GM23338 (cell line): Measurements from ENCODE around the gene PARD3. TPM values are rescaled to one million over a fixed set of nuclear protein-coding genes. Genes with fewer than 3 reads are reported as not detected.

ENCODE experiments used
- ATAC-seq: fragments of 200-7000 bp; cut with Tn5 transposase; 3 replicates; pipeline ENCODE4 v1.9.1; 2020
- DNase-seq: peaks from one replicate; pipeline ENCODE4 v3.0.0-alpha.2; 2015; ENCODE audit warnings: low spot score
- H2AFZ ChIP-seq: fragments of 200-600 bp; sonication (generic); 2 replicates; pipeline ENCODE4 v1.8.0; 2016; ENCODE audit warnings: antibody characterized with exemption, mild to moderate bottlenecking, moderate library complexity
- H3F3A ChIP-seq: fragments of 200-600 bp; sonication (generic); replicated peaks from 2 replicates; pipeline ENCODE4 v1.8.0; 2017; ENCODE audit warnings: antibody characterized with exemption, mixed run types, low read depth
- H3K27ac ChIP-seq: fragments of 200-600 bp; sonication (generic); 2 replicates; pipeline ENCODE4 v1.6.1; 2016; ENCODE audit warnings: low read depth
- H3K27me3 ChIP-seq: fragments of 200-600 bp; sonication (generic); 2 replicates; pipeline ENCODE4 v1.8.0; 2016; ENCODE audit warnings: mild to moderate bottlenecking, mixed run types, moderate library complexity; ENCODE audit not compliant: insufficient read depth
- H3K36me3 ChIP-seq: fragments of 200-600 bp; sonication (generic); 2 replicates; pipeline ENCODE4 v1.8.0; 2016; ENCODE audit warnings: mild to moderate bottlenecking; ENCODE audit not compliant: insufficient read depth
- H3K4me1 ChIP-seq: fragments of 200-600 bp; sonication (generic); 2 replicates; pipeline ENCODE4 v1.8.0; 2016; ENCODE audit warnings: mild to moderate bottlenecking, moderate library complexity; ENCODE audit not compliant: insufficient read depth
- H3K4me2 ChIP-seq: fragments of 200-600 bp; sonication (generic); 2 replicates; pipeline ENCODE4 v1.7.1; 2017; ENCODE audit warnings: mixed run types
- H3K4me3 ChIP-seq: fragments of 200-600 bp; sonication (generic); 2 replicates; pipeline ENCODE4 v1.6.1; 2016; ENCODE audit warnings: mixed run types
- H3K79me2 ChIP-seq: fragments of 200-600 bp; sonication (generic); replicated peaks from 2 replicates; pipeline ENCODE4 v1.8.0; 2017; ENCODE audit warnings: mild to moderate bottlenecking; ENCODE audit not compliant: insufficient read depth
- H3K9me2 ChIP-seq: fragments of 200-600 bp; sonication (generic); 2 replicates; pipeline ENCODE4 v1.8.0; 2017; ENCODE audit not compliant: insufficient read depth
- H4K20me1 ChIP-seq: fragments of 200-600 bp; sonication (generic); replicated peaks from 2 replicates; pipeline ENCODE4 v1.8.0; 2017; ENCODE audit warnings: mild to moderate bottlenecking; ENCODE audit not compliant: insufficient read depth
- H3K27ac Mint-ChIP-seq: 2 replicates; pipeline ENCODE4 v1.8.0; 2020; ENCODE audit warnings: inconsistent platforms, mild to moderate bottlenecking, moderate library complexity, mixed read lengths
- H3K27me3 Mint-ChIP-seq: 3 replicates; pipeline ENCODE4 v1.8.0; 2022; ENCODE audit warnings: low read depth, mild to moderate bottlenecking, moderate library complexity, mixed read lengths, inconsistent platforms; ENCODE audit not compliant: insufficient read depth, poor library complexity
- H3K36me3 Mint-ChIP-seq: 3 replicates; pipeline ENCODE4 v1.8.0; 2021; ENCODE audit warnings: low read depth, mild to moderate bottlenecking, inconsistent platforms, moderate library complexity, mixed read lengths
- H3K4me1 Mint-ChIP-seq: 3 replicates; pipeline ENCODE4 v1.8.0; 2020; ENCODE audit warnings: mild to moderate bottlenecking, inconsistent platforms, mixed read lengths
- H3K4me3 Mint-ChIP-seq: 3 replicates; pipeline ENCODE4 v1.8.0; 2021; ENCODE audit warnings: moderate library complexity, mild to moderate bottlenecking, inconsistent platforms, mixed read lengths
- H3K9me3 Mint-ChIP-seq: 3 replicates; pipeline ENCODE4 v1.8.0; 2020; ENCODE audit warnings: moderate library complexity, mild to moderate bottlenecking, inconsistent platforms, mixed read lengths
- CREB1 ChIP-seq: fragments of 250-450 bp; sonication (Bioruptor Pico); IDR thresholded peaks from 2 replicates; pipeline ENCODE4 v1.5.0; 2020; ENCODE audit warnings: low read depth, mild to moderate bottlenecking, moderate library complexity
- EZH2phosphoT487 ChIP-seq: fragments of 200-600 bp; sonication (generic); IDR thresholded peaks from one replicate; pipeline ENCODE4 v1.8.1; 2018; ENCODE audit warnings: antibody characterized with exemption; ENCODE audit not compliant: unreplicated experiment
- NANOG ChIP-seq: IDR thresholded peaks from 2 replicates; pipeline ENCODE4 v1.6.1; 2016; ENCODE audit warnings: antibody characterized with exemption, borderline replicate concordance
- ZNF114 ChIP-seq: fragments of 250-450 bp; sonication (Bioruptor Pico); IDR thresholded peaks from 2 replicates; pipeline ENCODE4 v1.5.0; 2020; ENCODE audit warnings: mild to moderate bottlenecking, moderate library complexity
- ZNF331 ChIP-seq: fragments of 250-450 bp; sonication (Bioruptor Pico); IDR thresholded peaks from 2 replicates; pipeline ENCODE4 v1.5.0; 2020; ENCODE audit warnings: low read depth, mild to moderate bottlenecking, moderate library complexity
- polyA plus RNA-seq: library from polyadenylated mRNA; unstranded; fragments of >200 nt; fragmentation: Nextera tagmentation; extraction: Ambion mirVana; gene quantifications from 2 replicates; pipeline ENCODE4 v1.2.1, GENCODE V29; 2016
- total RNA-seq: library from RNA; depleted of rRNA; stranded (reverse); fragments of >200 nt; shearing (Covaris generic); gene quantifications from 2 replicates; pipeline ENCODE4 v1.2.3, GENCODE V29; 2014
- TF ChIP-seq, protein P1 (sequence below): fragments of 250-450 bp; sonication (Bioruptor Pico); IDR thresholded peaks from 2 replicates; pipeline ENCODE4 v1.5.0; 2020; ENCODE audit warnings: mild to moderate bottlenecking, moderate library complexity
- TF ChIP-seq, protein P2 (sequence below), 2 experiments: fragments of 200-600 bp in 1 of 2; sonication (generic) in 1 of 2; conservative IDR thresholded peaks; 2 replicates each; pipeline versions ENCODE4 v1.5.1 to v1.6.1; 2016 to 2017; ENCODE audit warnings: antibody characterized with exemption in 2 of 2, low read depth in 2 of 2, mild to moderate bottlenecking in 2 of 2, moderate library complexity in 1 of 2
- TF ChIP-seq, protein P3 (sequence below): IDR thresholded peaks from one replicate; pipeline ENCODE4 v1.6.1; 2018; ENCODE audit warnings: antibody characterized with exemption; ENCODE audit not compliant: unreplicated experiment

The PARD3 gene
- total and polyA plus RNA-seq, 2 experiments from 2014 or later, result 30.2 to 51.4 TPM

DNA sequence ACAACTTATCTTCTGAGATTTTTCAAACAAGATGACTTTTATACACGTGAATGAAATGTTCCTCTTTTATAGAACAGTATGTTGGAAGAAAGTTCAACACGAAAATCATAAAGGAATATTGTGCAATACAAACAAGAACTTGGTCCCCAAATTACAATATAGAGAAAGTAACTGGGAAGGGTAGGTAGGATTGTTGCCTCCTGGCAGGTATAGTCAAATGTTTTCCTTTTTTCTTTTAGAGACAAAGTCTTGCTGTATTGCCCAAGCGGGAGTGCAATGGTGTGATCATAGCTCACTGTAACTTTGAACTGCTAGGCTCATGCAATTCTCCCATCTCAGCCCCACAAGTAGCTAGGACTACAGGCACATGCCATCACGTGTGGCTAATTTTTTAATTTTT, 582.6 kb downstream of the PARD3 start (continued):
- TF ChIP-seq, protein P1, sequence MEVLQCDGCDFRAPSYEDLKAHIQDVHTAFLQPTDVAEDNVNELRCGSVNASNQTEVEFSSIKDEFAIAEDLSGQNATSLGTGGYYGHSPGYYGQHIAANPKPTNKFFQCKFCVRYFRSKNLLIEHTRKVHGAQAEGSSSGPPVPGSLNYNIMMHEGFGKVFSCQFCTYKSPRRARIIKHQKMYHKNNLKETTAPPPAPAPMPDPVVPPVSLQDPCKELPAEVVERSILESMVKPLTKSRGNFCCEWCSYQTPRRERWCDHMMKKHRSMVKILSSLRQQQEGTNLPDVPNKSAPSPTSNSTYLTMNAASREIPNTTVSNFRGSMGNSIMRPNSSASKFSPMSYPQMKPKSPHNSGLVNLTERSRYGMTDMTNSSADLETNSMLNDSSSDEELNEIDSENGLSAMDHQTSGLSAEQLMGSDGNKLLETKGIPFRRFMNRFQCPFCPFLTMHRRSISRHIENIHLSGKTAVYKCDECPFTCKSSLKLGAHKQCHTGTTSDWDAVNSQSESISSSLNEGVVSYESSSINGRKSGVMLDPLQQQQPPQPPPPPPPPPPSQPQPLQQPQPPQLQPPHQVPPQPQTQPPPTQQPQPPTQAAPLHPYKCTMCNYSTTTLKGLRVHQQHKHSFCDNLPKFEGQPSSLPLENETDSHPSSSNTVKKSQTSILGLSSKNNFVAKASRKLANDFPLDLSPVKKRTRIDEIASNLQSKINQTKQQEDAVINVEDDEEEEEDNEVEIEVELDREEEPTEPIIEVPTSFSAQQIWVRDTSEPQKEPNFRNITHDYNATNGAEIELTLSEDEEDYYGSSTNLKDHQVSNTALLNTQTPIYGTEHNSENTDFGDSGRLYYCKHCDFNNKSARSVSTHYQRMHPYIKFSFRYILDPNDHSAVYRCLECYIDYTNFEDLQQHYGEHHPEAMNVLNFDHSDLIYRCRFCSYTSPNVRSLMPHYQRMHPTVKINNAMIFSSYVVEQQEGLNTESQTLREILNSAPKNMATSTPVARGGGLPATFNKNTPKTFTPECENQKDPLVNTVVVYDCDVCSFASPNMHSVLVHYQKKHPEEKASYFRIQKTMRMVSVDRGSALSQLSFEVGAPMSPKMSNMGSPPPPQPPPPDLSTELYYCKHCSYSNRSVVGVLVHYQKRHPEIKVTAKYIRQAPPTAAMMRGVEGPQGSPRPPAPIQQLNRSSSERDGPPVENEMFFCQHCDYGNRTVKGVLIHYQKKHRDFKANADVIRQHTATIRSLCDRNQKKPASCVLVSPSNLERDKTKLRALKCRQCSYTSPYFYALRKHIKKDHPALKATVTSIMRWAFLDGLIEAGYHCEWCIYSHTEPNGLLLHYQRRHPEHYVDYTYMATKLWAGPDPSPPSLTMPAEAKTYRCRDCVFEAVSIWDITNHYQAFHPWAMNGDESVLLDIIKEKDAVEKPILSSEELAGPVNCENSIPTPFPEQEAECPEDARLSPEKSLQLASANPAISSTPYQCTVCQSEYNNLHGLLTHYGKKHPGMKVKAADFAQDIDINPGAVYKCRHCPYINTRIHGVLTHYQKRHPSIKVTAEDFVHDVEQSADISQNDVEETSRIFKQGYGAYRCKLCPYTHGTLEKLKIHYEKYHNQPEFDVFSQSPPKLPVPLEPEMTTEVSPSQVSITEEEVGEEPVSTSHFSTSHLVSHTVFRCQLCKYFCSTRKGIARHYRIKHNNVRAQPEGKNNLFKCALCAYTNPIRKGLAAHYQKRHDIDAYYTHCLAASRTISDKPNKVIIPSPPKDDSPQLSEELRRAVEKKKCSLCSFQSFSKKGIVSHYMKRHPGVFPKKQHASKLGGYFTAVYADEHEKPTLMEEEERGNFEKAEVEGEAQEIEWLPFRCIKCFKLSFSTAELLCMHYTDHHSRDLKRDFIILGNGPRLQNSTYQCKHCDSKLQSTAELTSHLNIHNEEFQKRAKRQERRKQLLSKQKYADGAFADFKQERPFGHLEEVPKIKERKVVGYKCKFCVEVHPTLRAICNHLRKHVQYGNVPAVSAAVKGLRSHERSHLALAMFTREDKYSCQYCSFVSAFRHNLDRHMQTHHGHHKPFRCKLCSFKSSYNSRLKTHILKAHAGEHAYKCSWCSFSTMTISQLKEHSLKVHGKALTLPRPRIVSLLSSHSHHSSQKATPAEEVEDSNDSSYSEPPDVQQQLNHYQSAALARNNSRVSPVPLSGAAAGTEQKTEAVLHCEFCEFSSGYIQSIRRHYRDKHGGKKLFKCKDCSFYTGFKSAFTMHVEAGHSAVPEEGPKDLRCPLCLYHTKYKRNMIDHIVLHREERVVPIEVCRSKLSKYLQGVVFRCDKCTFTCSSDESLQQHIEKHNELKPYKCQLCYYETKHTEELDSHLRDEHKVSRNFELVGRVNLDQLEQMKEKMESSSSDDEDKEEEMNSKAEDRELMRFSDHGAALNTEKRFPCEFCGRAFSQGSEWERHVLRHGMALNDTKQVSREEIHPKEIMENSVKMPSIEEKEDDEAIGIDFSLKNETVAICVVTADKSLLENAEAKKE (CRISPR knock-in tag), result no peak
- TF ChIP-seq CREB1 (CRISPR knock-in tag), result no peak
- TF ChIP-seq EZH2phosphoT487, result no peak
- no peak for TF ChIP-seq NANOG
- no peak for TF ChIP-seq ZNF114 (CRISPR knock-in tag)
- no peak for TF ChIP-seq ZNF331 (CRISPR knock-in tag)

DNA sequence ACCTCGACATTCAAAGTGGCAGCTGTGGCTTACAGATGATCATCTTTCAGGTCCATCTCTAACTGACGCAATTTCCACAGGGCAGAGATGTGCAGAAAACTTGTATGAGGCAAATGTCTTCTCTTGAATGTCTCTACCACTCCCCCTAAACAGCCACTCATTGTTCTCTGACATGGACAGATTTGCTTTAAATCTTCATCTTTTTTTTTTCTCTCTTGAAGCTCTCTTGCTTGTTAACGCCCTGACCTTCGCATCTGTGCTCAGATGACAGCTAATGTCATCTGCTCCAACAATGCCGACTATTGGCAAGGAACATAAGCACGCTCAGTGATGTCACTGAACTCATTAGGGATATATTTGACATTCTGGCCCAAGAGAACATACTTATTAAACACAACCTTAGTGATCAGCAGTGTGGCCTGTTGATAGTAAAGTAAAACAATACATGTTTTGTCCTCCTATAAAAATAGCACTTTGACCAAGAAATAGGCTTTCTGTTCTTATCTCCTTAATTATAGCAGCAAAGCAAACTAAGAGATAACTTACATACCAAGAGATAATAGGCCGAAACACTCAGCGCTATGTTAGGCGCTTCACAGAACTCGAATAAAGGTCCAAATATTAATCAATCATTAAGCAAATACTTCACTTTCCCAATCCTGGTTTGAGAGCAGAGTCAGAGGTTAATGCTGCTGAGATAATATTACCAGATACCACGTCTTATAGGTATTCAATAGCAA, 583.5 kb downstream of the PARD3 start:
- Histone ChIP-seq H4K20me1 (no peaks in the 10 kb centered on the region), H3K4me2 (no peak overlapping the region), H3K9me2 (no peaks in the 10 kb centered on the region), H3K79me2 (no peaks in the 10 kb centered on the region), H3K4me3 (no peak overlapping the region), H2AFZ (no peak overlapping the region), H3K27ac (no peak overlapping the region), H3K4me1 (peaks cover 12% of the 10 kb centered on the region; the same call in 1 of the 2 replicates), H3K36me3 (no peaks in the 10 kb centered on the region), H3F3A (no peaks in the 10 kb centered on the region), H3K27me3 (no peaks in the 10 kb centered on the region)
- Mint-ChIP-seq H3K4me1 (peaks cover 11% of the 10 kb centered on the region), H3K27ac (no peak overlapping the region), H3K36me3 (no peaks in the 10 kb centered on the region; the same call in 2 of the 3 replicates), H3K27me3 (no peaks in the 10 kb centered on the region), H3K9me3 (peaks cover 5% of the 10 kb centered on the region; the same call in 1 of the 3 replicates), H3K4me3 (no peak overlapping the region)
- no peak for ATAC-seq
- no peak for DNase-seq
- TF ChIP-seq NANOG (no peak), ZNF114 (CRISPR knock-in tag) (no peak), CREB1 (CRISPR knock-in tag) (no peak)
- TF ChIP-seq, protein P2, sequence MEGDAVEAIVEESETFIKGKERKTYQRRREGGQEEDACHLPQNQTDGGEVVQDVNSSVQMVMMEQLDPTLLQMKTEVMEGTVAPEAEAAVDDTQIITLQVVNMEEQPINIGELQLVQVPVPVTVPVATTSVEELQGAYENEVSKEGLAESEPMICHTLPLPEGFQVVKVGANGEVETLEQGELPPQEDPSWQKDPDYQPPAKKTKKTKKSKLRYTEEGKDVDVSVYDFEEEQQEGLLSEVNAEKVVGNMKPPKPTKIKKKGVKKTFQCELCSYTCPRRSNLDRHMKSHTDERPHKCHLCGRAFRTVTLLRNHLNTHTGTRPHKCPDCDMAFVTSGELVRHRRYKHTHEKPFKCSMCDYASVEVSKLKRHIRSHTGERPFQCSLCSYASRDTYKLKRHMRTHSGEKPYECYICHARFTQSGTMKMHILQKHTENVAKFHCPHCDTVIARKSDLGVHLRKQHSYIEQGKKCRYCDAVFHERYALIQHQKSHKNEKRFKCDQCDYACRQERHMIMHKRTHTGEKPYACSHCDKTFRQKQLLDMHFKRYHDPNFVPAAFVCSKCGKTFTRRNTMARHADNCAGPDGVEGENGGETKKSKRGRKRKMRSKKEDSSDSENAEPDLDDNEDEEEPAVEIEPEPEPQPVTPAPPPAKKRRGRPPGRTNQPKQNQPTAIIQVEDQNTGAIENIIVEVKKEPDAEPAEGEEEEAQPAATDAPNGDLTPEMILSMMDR (conservative IDR thresholded peaks at IDR 0.05; ENCODE audit: low read depth in 2 of 2), result no peak
- TF ChIP-seq, protein P3, sequence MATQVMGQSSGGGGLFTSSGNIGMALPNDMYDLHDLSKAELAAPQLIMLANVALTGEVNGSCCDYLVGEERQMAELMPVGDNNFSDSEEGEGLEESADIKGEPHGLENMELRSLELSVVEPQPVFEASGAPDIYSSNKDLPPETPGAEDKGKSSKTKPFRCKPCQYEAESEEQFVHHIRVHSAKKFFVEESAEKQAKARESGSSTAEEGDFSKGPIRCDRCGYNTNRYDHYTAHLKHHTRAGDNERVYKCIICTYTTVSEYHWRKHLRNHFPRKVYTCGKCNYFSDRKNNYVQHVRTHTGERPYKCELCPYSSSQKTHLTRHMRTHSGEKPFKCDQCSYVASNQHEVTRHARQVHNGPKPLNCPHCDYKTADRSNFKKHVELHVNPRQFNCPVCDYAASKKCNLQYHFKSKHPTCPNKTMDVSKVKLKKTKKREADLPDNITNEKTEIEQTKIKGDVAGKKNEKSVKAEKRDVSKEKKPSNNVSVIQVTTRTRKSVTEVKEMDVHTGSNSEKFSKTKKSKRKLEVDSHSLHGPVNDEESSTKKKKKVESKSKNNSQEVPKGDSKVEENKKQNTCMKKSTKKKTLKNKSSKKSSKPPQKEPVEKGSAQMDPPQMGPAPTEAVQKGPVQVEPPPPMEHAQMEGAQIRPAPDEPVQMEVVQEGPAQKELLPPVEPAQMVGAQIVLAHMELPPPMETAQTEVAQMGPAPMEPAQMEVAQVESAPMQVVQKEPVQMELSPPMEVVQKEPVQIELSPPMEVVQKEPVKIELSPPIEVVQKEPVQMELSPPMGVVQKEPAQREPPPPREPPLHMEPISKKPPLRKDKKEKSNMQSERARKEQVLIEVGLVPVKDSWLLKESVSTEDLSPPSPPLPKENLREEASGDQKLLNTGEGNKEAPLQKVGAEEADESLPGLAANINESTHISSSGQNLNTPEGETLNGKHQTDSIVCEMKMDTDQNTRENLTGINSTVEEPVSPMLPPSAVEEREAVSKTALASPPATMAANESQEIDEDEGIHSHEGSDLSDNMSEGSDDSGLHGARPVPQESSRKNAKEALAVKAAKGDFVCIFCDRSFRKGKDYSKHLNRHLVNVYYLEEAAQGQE, result no peak
